ENCODE measurements around the gene ASCL5.

- TF ChIP-seq POLR2A (IDR thresholded peaks at IDR 0.05; ENCODE audit: extremely low read depth, insufficient read length) = no peak
- TF ChIP-seq CTCF (IDR thresholded peaks at IDR 0.05; ENCODE audit: low read depth, low read length) = no peak
- no peak for TF ChIP-seq MAX (IDR thresholded peaks at IDR 0.05; ENCODE audit: low read depth, low read length)
- no peak for TF ChIP-seq MYC (IDR thresholded peaks at IDR 0.05; ENCODE audit: low read depth, low read length)
Observed at GRCh38 chr1:201142849-201143725, 16.1 kb upstream of the ASCL5 start.

Measured in NB4 (cell line).